ENCODE measurements around the gene CDH23.
A peak's percentile ranks its signal among the peaks of the same experiment; 100 is the strongest.

DNA sequence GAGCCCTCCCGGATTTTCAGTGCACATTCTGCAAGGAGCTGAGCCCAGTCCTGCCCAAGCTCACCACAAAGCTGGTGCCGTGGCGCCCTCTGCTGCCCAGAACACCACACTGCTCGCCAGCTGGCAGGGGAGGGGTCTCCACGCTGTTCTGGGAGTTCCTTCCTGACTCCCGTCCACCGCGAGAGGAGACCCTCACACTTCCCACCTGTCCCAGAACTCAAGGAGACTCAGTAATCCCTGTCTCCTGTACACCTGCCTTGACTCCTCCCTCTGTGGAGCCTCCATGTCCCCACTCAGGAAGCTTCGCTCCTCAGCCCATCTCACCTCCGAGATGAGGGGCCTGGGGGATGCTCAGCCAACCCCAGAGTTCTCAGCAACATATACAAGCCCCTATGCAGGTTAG, 311.6 kb downstream of the CDH23 start:
- TF ChIP-seq POLR2AphosphoS5 (IDR thresholded peaks at IDR 0.05; ENCODE audit: low read length): no peak
- TF ChIP-seq, protein P1, sequence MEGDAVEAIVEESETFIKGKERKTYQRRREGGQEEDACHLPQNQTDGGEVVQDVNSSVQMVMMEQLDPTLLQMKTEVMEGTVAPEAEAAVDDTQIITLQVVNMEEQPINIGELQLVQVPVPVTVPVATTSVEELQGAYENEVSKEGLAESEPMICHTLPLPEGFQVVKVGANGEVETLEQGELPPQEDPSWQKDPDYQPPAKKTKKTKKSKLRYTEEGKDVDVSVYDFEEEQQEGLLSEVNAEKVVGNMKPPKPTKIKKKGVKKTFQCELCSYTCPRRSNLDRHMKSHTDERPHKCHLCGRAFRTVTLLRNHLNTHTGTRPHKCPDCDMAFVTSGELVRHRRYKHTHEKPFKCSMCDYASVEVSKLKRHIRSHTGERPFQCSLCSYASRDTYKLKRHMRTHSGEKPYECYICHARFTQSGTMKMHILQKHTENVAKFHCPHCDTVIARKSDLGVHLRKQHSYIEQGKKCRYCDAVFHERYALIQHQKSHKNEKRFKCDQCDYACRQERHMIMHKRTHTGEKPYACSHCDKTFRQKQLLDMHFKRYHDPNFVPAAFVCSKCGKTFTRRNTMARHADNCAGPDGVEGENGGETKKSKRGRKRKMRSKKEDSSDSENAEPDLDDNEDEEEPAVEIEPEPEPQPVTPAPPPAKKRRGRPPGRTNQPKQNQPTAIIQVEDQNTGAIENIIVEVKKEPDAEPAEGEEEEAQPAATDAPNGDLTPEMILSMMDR (IDR thresholded peaks at IDR 0.05 in 2 of 3, conservative IDR thresholded peaks at IDR 0.05 in 1 of 3; ENCODE audit: control insufficient read depth in 2 of 3, extremely low read depth in 1 of 3, insufficient read depth in 1 of 3, low read depth in 3 of 3, low read length in 3 of 3): peak; percentile 82 to 97 (median 93)

Measured in GM12878 (cell line).